ENCODE measurements around the gene COL7A1. TPM values are rescaled to one million over a fixed set of nuclear protein-coding genes. Genes with fewer than 3 reads are reported as not detected.

The COL7A1 gene
- total RNA-seq, 4 donors from 2014 or later: 0.88 to 21.6 (median 19.1) TPM

- Histone ChIP-seq H3K4me3 (peak overlapping the region; percentile 29 to 49), H3K36me3 (no peaks in the 10 kb centered on the region), H3K27ac (peak overlapping the region; percentile 81 to 98), H3K27me3 (no peaks in the 10 kb centered on the region), H3K9me3 (no peaks in the 10 kb centered on the region), H3K4me1 (peaks cover 6 to 32% of the 10 kb centered on the region in 2 donors)
- no peak for DNase-seq
- intact Hi-C loops (cut with DNase I; ENCODE audit: low total_unique reads): no loop called here
- no peak for TF ChIP-seq CTCF (IDR thresholded peaks at IDR 0.05)
- TF ChIP-seq POLR2A (IDR thresholded peaks at IDR 0.05): no peak
Measured at GRCh38 chr3:48594417-48595049, 596 bp downstream of the COL7A1 start.

- Histone ChIP-seq H3K36me3 (no peaks in the 10 kb centered on the region), H3K27me3 (no peaks in the 10 kb centered on the region), H3K4me3 (no peak overlapping the region), H3K27ac (no peak overlapping the region), H3K9me3 (no peaks in the 10 kb centered on the region), H3K4me1 (peaks cover 0 to 24% of the 10 kb centered on the region in 2 donors)
- intact Hi-C loops (cut with DNase I; ENCODE audit: low total_unique reads): no loop called here
- no peak for TF ChIP-seq CTCF (IDR thresholded peaks at IDR 0.05)
- no peak for TF ChIP-seq POLR2A (IDR thresholded peaks at IDR 0.05)
- no peak for DNase-seq
Measured at GRCh38 chr3:48593337-48593736, 1.8 kb downstream of the COL7A1 start.

- no peaks in the 10 kb centered on the region for H3K9me3 ChIP-seq
- H3K27me3 ChIP-seq: no peaks in the 10 kb centered on the region
- H3K4me3 ChIP-seq: no peak overlapping the region
- no peak for DNase-seq
- H3K27ac ChIP-seq: no peak overlapping the region
- no peaks in the 10 kb centered on the region for H3K36me3 ChIP-seq
- intact Hi-C loops (cut with DNase I; ENCODE audit: low total_unique reads): no loop called here
- H3K4me1 ChIP-seq: peaks cover 0 to 19% of the 10 kb centered on the region in 2 donors
- no peak for TF ChIP-seq POLR2A (IDR thresholded peaks at IDR 0.05)
- no peak for TF ChIP-seq CTCF (IDR thresholded peaks at IDR 0.05)
Measured at GRCh38 chr3:48592519-48593087, 2.5 kb downstream of the COL7A1 start.

- no peak for DNase-seq
- TF ChIP-seq CTCF (IDR thresholded peaks at IDR 0.05) (no peak), POLR2A (IDR thresholded peaks at IDR 0.05) (no peak)
- Histone ChIP-seq H3K36me3 (no peaks in the 10 kb centered on the region), H3K27me3 (no peaks in the 10 kb centered on the region), H3K9me3 (no peaks in the 10 kb centered on the region), H3K27ac (no peak overlapping the region), H3K4me3 (no peak overlapping the region), H3K4me1 (peaks cover 0 to 15% of the 10 kb centered on the region in 2 donors)
- intact Hi-C loops (cut with DNase I; ENCODE audit: low total_unique reads): no loop called here
Measured at GRCh38 chr3:48591886-48592518, 3.1 kb downstream of the COL7A1 start.

GRCh38 chr3:48591436-48591835, 3.7 kb downstream of the COL7A1 start:
- intact Hi-C loops (cut with DNase I; ENCODE audit: low total_unique reads): no loop called here
- Histone ChIP-seq H3K27ac (no peak overlapping the region), H3K4me3 (no peak overlapping the region), H3K4me1 (peaks cover 0 to 15% of the 10 kb centered on the region in 2 donors), H3K36me3 (no peaks in the 10 kb centered on the region), H3K27me3 (no peaks in the 10 kb centered on the region), H3K9me3 (no peaks in the 10 kb centered on the region)
- DNase-seq: no peak
- TF ChIP-seq CTCF (IDR thresholded peaks at IDR 0.05) (no peak), POLR2A (IDR thresholded peaks at IDR 0.05) (no peak)

Measured in uterus (tissue), 4 donors.